OCI-LY1 (cell line): ENCODE results near the gene PTPN21.

Source experiments
- H2AFZ ChIP-seq: fragments of 200-600 bp; sonication (generic), shearing (Covaris generic); 2 replicates; pipeline ENCODE4 v1.6.0; 2014; ENCODE audit warnings: antibody characterized with exemption, mild to moderate bottlenecking, low read length
- H3F3A ChIP-seq: fragments of 200-600 bp; sonication (generic), shearing (Covaris generic); 2 replicates; pipeline ENCODE4 v1.6.0; 2014; ENCODE audit warnings: mild to moderate bottlenecking, antibody characterized with exemption, low read length, moderate library complexity; ENCODE audit not compliant: insufficient read depth
- H3K27ac ChIP-seq: fragments of 200-600 bp; sonication (generic); 2 replicates; pipeline ENCODE4 v1.5.1; 2014; ENCODE audit warnings: low read length, mixed run types, mild to moderate bottlenecking, low read depth; ENCODE audit not compliant: poor library complexity, severe bottlenecking
- H3K27me3 ChIP-seq: fragments of 200-600 bp; sonication (generic); 2 replicates; pipeline ENCODE4 v1.6.0; 2014; ENCODE audit warnings: antibody characterized with exemption, mild to moderate bottlenecking, low read length, moderate library complexity; ENCODE audit not compliant: insufficient read depth
- H3K36me3 ChIP-seq: fragments of 200-600 bp; sonication (generic); 2 replicates; pipeline ENCODE4 v1.6.1; 2014; ENCODE audit warnings: mild to moderate bottlenecking, antibody characterized with exemption, low read length, moderate library complexity, mixed read lengths; ENCODE audit not compliant: insufficient read depth
- H3K4me1 ChIP-seq: fragments of 200-600 bp; sonication (generic); 2 replicates; pipeline ENCODE4 v1.5.1; 2014; ENCODE audit warnings: mild to moderate bottlenecking, low read length, moderate library complexity; ENCODE audit not compliant: insufficient read depth, severe bottlenecking
- H3K4me2 ChIP-seq: fragments of 200-600 bp; sonication (generic), shearing (Covaris generic); 2 replicates; pipeline ENCODE4 v1.6.1; 2014; ENCODE audit warnings: low read length
- H3K4me3 ChIP-seq: fragments of 200-600 bp; sonication (generic); 2 replicates; pipeline ENCODE4 v1.5.1; 2014; ENCODE audit warnings: low read length, low read depth, mild to moderate bottlenecking, mixed read lengths; ENCODE audit not compliant: poor library complexity, severe bottlenecking
- H3K79me2 ChIP-seq: fragments of 200-600 bp; shearing (Covaris generic); 2 replicates; pipeline ENCODE4 v1.6.1; 2016; ENCODE audit warnings: mixed run types, low read length, mixed read lengths; ENCODE audit not compliant: insufficient read depth
- H3K9ac ChIP-seq: fragments of 200-600 bp; sonication (generic), shearing (Covaris generic); 2 replicates; pipeline ENCODE4 v1.6.1; 2014; ENCODE audit warnings: mild to moderate bottlenecking, low read length, mixed read lengths
- H3K9me2 ChIP-seq: fragments of 200-600 bp; sonication (generic), shearing (Covaris generic); 2 replicates; pipeline ENCODE4 v1.6.1; 2014; ENCODE audit warnings: low read depth, mild to moderate bottlenecking, low read length, mixed read lengths
- H3K9me3 ChIP-seq: fragments of 200-600 bp; shearing (Covaris generic); 2 replicates; pipeline ENCODE4 v1.6.1; 2014; ENCODE audit warnings: low read length, mixed read lengths
- H4K20me1 ChIP-seq: fragments of 200-600 bp; sonication (generic), shearing (Covaris generic); 2 replicates; pipeline ENCODE4 v1.6.0; 2016; ENCODE audit warnings: mild to moderate bottlenecking, low read length; ENCODE audit not compliant: insufficient read depth
- CTCF ChIP-seq: fragments of 200-600 bp; sonication (generic), shearing (Covaris generic); IDR thresholded peaks from 2 replicates; pipeline ENCODE4 v1.5.1; 2017; ENCODE audit warnings: mild to moderate bottlenecking, antibody characterized with exemption, low read length, moderate library complexity, mixed read lengths
- EZH2 ChIP-seq: fragments of 200-600 bp; sonication (generic), shearing (Covaris generic); IDR thresholded peaks from 2 replicates; pipeline ENCODE4 v1.8.0; 2017; ENCODE audit warnings: borderline replicate concordance, mixed run types, mild to moderate bottlenecking, antibody characterized with exemption, low read length, moderate library complexity, mixed read lengths

PTPN21 gene

GRCh38 chr14:88551980-88552431 lies 2.8 kb downstream of the PTPN21 start:
- Histone ChIP-seq H4K20me1 (no peaks in the 10 kb centered on the region), H3K36me3 (no peaks in the 10 kb centered on the region), H3K4me2 (no peak overlapping the region), H3F3A (no peaks in the 10 kb centered on the region), H3K9me3 (no peaks in the 10 kb centered on the region), H3K4me3 (no peak overlapping the region), H3K27me3 (peaks cover 6% of the 10 kb centered on the region; the same call in 1 of the 2 replicates), H3K9me2 (no peaks in the 10 kb centered on the region), H3K4me1 (peaks cover 5% of the 10 kb centered on the region), H3K27ac (no peak overlapping the region), H2AFZ (no peak overlapping the region), H3K79me2 (no peaks in the 10 kb centered on the region), H3K9ac (no peak overlapping the region)
- TF ChIP-seq CTCF (no peak), EZH2 (no peak)

- no peak overlapping the region for H3K4me3 ChIP-seq
- H3F3A ChIP-seq: no peaks in the 10 kb centered on the region
- H3K36me3 ChIP-seq: no peaks in the 10 kb centered on the region
- no peaks in the 10 kb centered on the region for H3K9me2 ChIP-seq
- H3K27ac ChIP-seq: no peak overlapping the region
- peaks cover 6% of the 10 kb centered on the region; the same call in 1 of the 2 replicates for H3K27me3 ChIP-seq
- no peaks in the 10 kb centered on the region for H3K79me2 ChIP-seq
- no peak for TF ChIP-seq CTCF
- no peak for TF ChIP-seq EZH2
- no peak overlapping the region for H3K9ac ChIP-seq
- no peak overlapping the region for H2AFZ ChIP-seq
- H3K4me2 ChIP-seq: no peak overlapping the region
- peaks cover 5% of the 10 kb centered on the region for H3K4me1 ChIP-seq
- no peaks in the 10 kb centered on the region for H4K20me1 ChIP-seq
- no peaks in the 10 kb centered on the region for H3K9me3 ChIP-seq
Measured at GRCh38 chr14:88551094-88551870, 3.5 kb downstream of the PTPN21 start.

- no peak overlapping the region for H3K4me3 ChIP-seq
- H4K20me1 ChIP-seq: no peaks in the 10 kb centered on the region
- H2AFZ ChIP-seq: no peak overlapping the region
- H3K36me3 ChIP-seq: no peaks in the 10 kb centered on the region
- peaks cover 2% of the 10 kb centered on the region for H3K4me1 ChIP-seq
- no peak overlapping the region for H3K9ac ChIP-seq
- H3F3A ChIP-seq: no peaks in the 10 kb centered on the region
- no peaks in the 10 kb centered on the region for H3K79me2 ChIP-seq
- no peak overlapping the region for H3K27ac ChIP-seq
- peaks cover 6% of the 10 kb centered on the region; the same call in 1 of the 2 replicates for H3K27me3 ChIP-seq
- TF ChIP-seq EZH2 (no peak), CTCF (no peak)
- H3K4me2 ChIP-seq: no peak overlapping the region
- no peaks in the 10 kb centered on the region for H3K9me2 ChIP-seq
- H3K9me3 ChIP-seq: no peaks in the 10 kb centered on the region
Measured at GRCh38 chr14:88550078-88550477, 4.7 kb downstream of the PTPN21 start.
